Measurements from ENCODE around the gene ISOC2. TPM values are rescaled to one million over a fixed set of nuclear protein-coding genes. Genes with fewer than 3 reads are reported as not detected.

ISOC2 gene
- total and polyA plus RNA-seq, 2 experiments from 2014 or later: 72.2 to 79.3 TPM

GRCh38 chr19:55487924-55488687 lies 26.7 kb upstream of the ISOC2 start, which contains the start of gene SSC5D:
Gene SSC5D, plus strand, starts transcription at chr19:55488436. Its CDS starts 154 bp downstream, at chr19:55488590.
- TF ChIP-seq EZH2 (IDR thresholded peaks at IDR 0.05; ENCODE audit: borderline replicate concordance) (no peak), EZH2phosphoT487 (IDR thresholded peaks at IDR 0.05; ENCODE audit: low read depth, severe bottlenecking, unreplicated experiment) (no peak), CTCF (IDR thresholded peaks at IDR 0.05; ENCODE audit: poor library complexity) (no peak)
- Histone ChIP-seq H4K20me1 (ENCODE audit: insufficient read depth, poor library complexity, severe bottlenecking) (no peaks in the 10 kb centered on the region), H3K27ac (peak within 1 kb of the TSS; percentile 93), H3K4me1 (ENCODE audit: insufficient read depth) (peaks cover 30% of the 10 kb centered on the region), H2AFZ (no peak within 1 kb of the TSS), H3K9me3 (ENCODE audit: low read depth) (no peaks in the 10 kb centered on the region), H3K79me2 (peaks cover 10% of the 10 kb centered on the region), H3K9me2 (replicated peaks; ENCODE audit: insufficient read depth) (no peaks in the 10 kb centered on the region), H3K27me3 (peaks cover 10% of the 10 kb centered on the region), H3K4me3 (no peak within 1 kb of the TSS), H3K4me2 (peak within 1 kb of the TSS; percentile 94), H3K36me3 (replicated peaks; ENCODE audit: insufficient read depth, low read depth) (no peaks in the 10 kb centered on the region)
- DNase-seq (ENCODE audit: low spot score): no peak
- WGBS (ENCODE audit: low lambda C conversion rate, missing lambda C conversion rate): 8% methylated on average over 9 of the region's 21 CpGs

GRCh38 chr19:55486971-55487923 lies 25.8 kb upstream of the ISOC2 start:
- Histone ChIP-seq H3K9me3 (ENCODE audit: low read depth) (no peaks in the 10 kb centered on the region), H3K27me3 (peaks cover 2% of the 10 kb centered on the region), H4K20me1 (ENCODE audit: insufficient read depth, poor library complexity, severe bottlenecking) (no peaks in the 10 kb centered on the region), H3K4me2 (peak overlapping the region; percentile 94), H3K27ac (peak overlapping the region; percentile 93), H3K36me3 (replicated peaks; ENCODE audit: insufficient read depth, low read depth) (no peaks in the 10 kb centered on the region), H3K4me3 (no peak overlapping the region), H3K4me1 (ENCODE audit: insufficient read depth) (peaks cover 30% of the 10 kb centered on the region), H3K79me2 (peaks cover 10% of the 10 kb centered on the region), H3K9me2 (replicated peaks; ENCODE audit: insufficient read depth) (no peaks in the 10 kb centered on the region), H2AFZ (no peak overlapping the region)
- no peak for TF ChIP-seq EZH2 (IDR thresholded peaks at IDR 0.05; ENCODE audit: borderline replicate concordance)
- no peak for TF ChIP-seq CTCF (IDR thresholded peaks at IDR 0.05; ENCODE audit: poor library complexity)
- TF ChIP-seq EZH2phosphoT487 (IDR thresholded peaks at IDR 0.05; ENCODE audit: low read depth, severe bottlenecking, unreplicated experiment): no peak
- 32% methylated on average over 24 of the region's 27 CpGs for WGBS (ENCODE audit: low lambda C conversion rate, missing lambda C conversion rate)
- DNase-seq (ENCODE audit: low spot score): peak; percentile 84

GRCh38 chr19:55486043-55486970 lies 24.9 kb upstream of the ISOC2 start:
- Histone ChIP-seq H4K20me1 (ENCODE audit: insufficient read depth, poor library complexity, severe bottlenecking) (no peaks in the 10 kb centered on the region), H3K4me3 (no peak overlapping the region), H3K9me3 (ENCODE audit: low read depth) (no peaks in the 10 kb centered on the region)

More at GRCh38 chr19:55486043-55486970, 24.9 kb upstream of the ISOC2 start:
- H2AFZ ChIP-seq: no peak overlapping the region
- whole genome bisulfite sequencing (ENCODE audit: low lambda C conversion rate, missing lambda C conversion rate): 89% methylated on average over 39 of the region's 53 CpGs
- DNase-seq (ENCODE audit: low spot score): no peak
- H3K4me1 ChIP-seq (ENCODE audit: insufficient read depth): peaks cover 30% of the 10 kb centered on the region
- TF ChIP-seq CTCF (IDR thresholded peaks at IDR 0.05; ENCODE audit: poor library complexity) (no peak), EZH2phosphoT487 (IDR thresholded peaks at IDR 0.05; ENCODE audit: low read depth, severe bottlenecking, unreplicated experiment) (no peak), EZH2 (IDR thresholded peaks at IDR 0.05; ENCODE audit: borderline replicate concordance) (no peak)
- no peaks in the 10 kb centered on the region for H3K9me2 ChIP-seq (replicated peaks; ENCODE audit: insufficient read depth)
- peaks cover 10% of the 10 kb centered on the region for H3K79me2 ChIP-seq
- H3K4me2 ChIP-seq: peak overlapping the region; percentile 94
- H3K27me3 ChIP-seq: no peaks in the 10 kb centered on the region
- H3K36me3 ChIP-seq (replicated peaks; ENCODE audit: insufficient read depth, low read depth): no peaks in the 10 kb centered on the region
- peak overlapping the region; percentile 93 for H3K27ac ChIP-seq

Measured in hepatocyte (in vitro differentiated cells).